HG03354 (cell line): Measurements from ENCODE around the gene NR3C2.
"Not testable (repeated sequence)": the region's sequence is repeated elsewhere in the genome, so short reads cannot be mapped to it uniquely, and the experiment has no call there.

Experiments
- ATAC-seq: cut with Tn5 transposase; IDR thresholded peaks from one replicate; pipeline ENCODE4 v1.9.1; 2021; ENCODE audit warnings: mild to moderate bottlenecking; ENCODE audit not compliant: unreplicated experiment, poor library complexity, severe bottlenecking

Gene NR3C2

GRCh38 chr4:148095346-148095923, 346.8 kb downstream of the NR3C2 start:
- ATAC-seq = no peak

GRCh38 chr4:148094149-148094548, 348.1 kb downstream of the NR3C2 start:
- no peak for ATAC-seq

- ATAC-seq = no peak
Observed at GRCh38 chr4:148093065-148093464, 349.1 kb downstream of the NR3C2 start.

- no peak for ATAC-seq
Observed at GRCh38 chr4:148092316-148093014, 349.7 kb downstream of the NR3C2 start.

GRCh38 chr4:148091896-148092295, 350.3 kb downstream of the NR3C2 start:
- no peak for ATAC-seq

GRCh38 chr4:148090503-148091476, 351.4 kb downstream of the NR3C2 start:
- no peak for ATAC-seq

GRCh38 chr4:148090029-148090428, 352.2 kb downstream of the NR3C2 start:
- no peak for ATAC-seq

GRCh38 chr4:148089624-148090023, 352.6 kb downstream of the NR3C2 start:
- ATAC-seq = no peak

GRCh38 chr4:148083073-148083472, 359.1 kb downstream of the NR3C2 start:
- not testable (repeated sequence) for ATAC-seq

GRCh38 chr4:148081745-148082144, 360.5 kb downstream of the NR3C2 start:
- ATAC-seq = no peak

- no peak for ATAC-seq
Observed at GRCh38 chr4:148081267-148081666, 360.9 kb downstream of the NR3C2 start.

- ATAC-seq = no peak
Observed at GRCh38 chr4:148079961-148080360, 362.3 kb downstream of the NR3C2 start.

- no peak for ATAC-seq
Observed at GRCh38 chr4:148078061-148078460, 364.2 kb downstream of the NR3C2 start.

GRCh38 chr4:148077581-148077980, 364.6 kb downstream of the NR3C2 start:
- no peak for ATAC-seq

- ATAC-seq = no peak
Observed at GRCh38 chr4:148076964-148077363, 365.2 kb downstream of the NR3C2 start.

- no peak for ATAC-seq
Observed at GRCh38 chr4:148075438-148075837, 366.8 kb downstream of the NR3C2 start.

- no peak for ATAC-seq
Observed at GRCh38 chr4:148074462-148074861, 367.8 kb downstream of the NR3C2 start.

GRCh38 chr4:148073349-148073748, 368.9 kb downstream of the NR3C2 start:
- no peak for ATAC-seq

GRCh38 chr4:148072789-148073188, 369.4 kb downstream of the NR3C2 start:
- ATAC-seq = no peak

GRCh38 chr4:148071009-148071408, 371.2 kb downstream of the NR3C2 start:
- ATAC-seq = no peak

GRCh38 chr4:148069895-148070178, 372.4 kb downstream of the NR3C2 start:
- no peak for ATAC-seq
